Peyer's patch (tissue), 4 donors: ENCODE results near the gene EPHB1. TPM values are rescaled to one million over a fixed set of nuclear protein-coding genes. Genes with fewer than 3 reads are reported as not detected.

Experiments used
- DNase-seq, 3 donors: peaks; one replicate each; pipeline ENCODE4 v3.0.0-alpha.2; 2017 to 2019
- H3K27ac ChIP-seq, 4 donors: fragments of 200-600 bp; sonication (generic); one replicate each; pipeline ENCODE4 v1.5.1; 2016 to 2019
- H3K27me3 ChIP-seq, 2 donors: fragments of 200-600 bp; sonication (generic); one replicate each; pipeline ENCODE4 v1.5.1; 2019
- H3K36me3 ChIP-seq, 3 donors: fragments of 200-600 bp; sonication (generic); one replicate each; pipeline ENCODE4 v1.5.1; 2016 to 2019
- H3K4me1 ChIP-seq, 4 donors: fragments of 200-600 bp; sonication (generic); one replicate each; pipeline ENCODE4 v1.5.1; 2016 to 2019
- H3K4me3 ChIP-seq, 4 donors: fragments of 200-600 bp; sonication (generic); 1 replicate in 3 of 4; 2 replicates in 1 of 4; pipeline ENCODE4 v1.5.1; 2016 to 2019; ENCODE audit warnings: mild to moderate bottlenecking in 1 of 4
- H3K9me3 ChIP-seq, 4 donors: fragments of 200-600 bp; sonication (generic); one replicate each; pipeline ENCODE4 v1.5.1; 2016 to 2019; ENCODE audit warnings: mild to moderate bottlenecking in 1 of 4
- POLR2A ChIP-seq, 2 donors: fragments of 450-650 bp; IDR thresholded peaks; one replicate each; pipeline ENCODE4 v1.5.1; 2017; ENCODE audit warnings: antibody characterized with exemption in 2 of 2, mild to moderate bottlenecking in 2 of 2, moderate library complexity in 2 of 2
- small RNA-seq, 2 donors: library from RNA; depleted of rRNA; stranded (forward); fragments of <200 nt; gene quantifications; one replicate each; pipeline ENCODE3, GENCODE V24; 2016
- total RNA-seq, 4 donors: library from RNA; depleted of rRNA; stranded (reverse); fragments of >200 nt; gene quantifications; one replicate each; pipeline ENCODE4 v1.1.0, GENCODE V29; 2016
- TF ChIP-seq, protein P1 (sequence below), 6 experiments: fragments of 450-650 bp in 4 of 6; fragments of 200-600 bp in 2 of 6; sonication (generic) in 1 of 6; IDR thresholded peaks; one replicate each; pipeline ENCODE4 v1.5.1; 2017 to 2019; ENCODE audit warnings: antibody characterized with exemption in 6 of 6, mild to moderate bottlenecking in 3 of 6, moderate library complexity in 1 of 6

EPHB1 gene
- total RNA-seq, 4 donors from 2014 or later: 0.18 to 3.2 (median 0.68) TPM

DNA sequence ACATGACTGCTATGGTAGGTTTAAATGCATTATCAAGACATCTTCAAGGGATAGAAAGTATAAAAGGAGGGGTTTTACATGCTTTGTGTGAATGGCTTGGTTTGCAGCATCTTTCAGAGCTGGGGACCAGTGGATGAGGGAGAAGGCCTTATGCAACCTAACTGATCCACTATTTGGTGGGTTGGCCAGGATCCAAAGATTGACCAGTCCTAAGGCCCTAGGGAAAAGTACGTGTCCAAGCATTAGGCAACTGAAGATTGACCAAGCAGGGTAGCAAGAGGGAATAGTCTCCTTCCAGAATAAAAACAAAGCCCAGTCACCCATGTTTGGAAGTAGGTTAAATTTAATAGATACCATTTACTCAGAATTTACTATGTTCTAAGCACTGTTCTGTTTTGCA lies 509.3 kb downstream of the EPHB1 start:
- Histone ChIP-seq H3K27ac (no peak overlapping the region), H3K36me3 (no peaks in the 10 kb centered on the region), H3K9me3 (no peaks in the 10 kb centered on the region), H3K27me3 (no peaks in the 10 kb centered on the region), H3K4me1 (no peaks in the 10 kb centered on the region), H3K4me3 (no peak overlapping the region)
- DNase-seq: no peak
- TF ChIP-seq POLR2A (IDR thresholded peaks at IDR 0.05): no peak
- TF ChIP-seq, protein P1, sequence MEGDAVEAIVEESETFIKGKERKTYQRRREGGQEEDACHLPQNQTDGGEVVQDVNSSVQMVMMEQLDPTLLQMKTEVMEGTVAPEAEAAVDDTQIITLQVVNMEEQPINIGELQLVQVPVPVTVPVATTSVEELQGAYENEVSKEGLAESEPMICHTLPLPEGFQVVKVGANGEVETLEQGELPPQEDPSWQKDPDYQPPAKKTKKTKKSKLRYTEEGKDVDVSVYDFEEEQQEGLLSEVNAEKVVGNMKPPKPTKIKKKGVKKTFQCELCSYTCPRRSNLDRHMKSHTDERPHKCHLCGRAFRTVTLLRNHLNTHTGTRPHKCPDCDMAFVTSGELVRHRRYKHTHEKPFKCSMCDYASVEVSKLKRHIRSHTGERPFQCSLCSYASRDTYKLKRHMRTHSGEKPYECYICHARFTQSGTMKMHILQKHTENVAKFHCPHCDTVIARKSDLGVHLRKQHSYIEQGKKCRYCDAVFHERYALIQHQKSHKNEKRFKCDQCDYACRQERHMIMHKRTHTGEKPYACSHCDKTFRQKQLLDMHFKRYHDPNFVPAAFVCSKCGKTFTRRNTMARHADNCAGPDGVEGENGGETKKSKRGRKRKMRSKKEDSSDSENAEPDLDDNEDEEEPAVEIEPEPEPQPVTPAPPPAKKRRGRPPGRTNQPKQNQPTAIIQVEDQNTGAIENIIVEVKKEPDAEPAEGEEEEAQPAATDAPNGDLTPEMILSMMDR (IDR thresholded peaks at IDR 0.05): no peak

Small RNA genes lying within 50 kb of the gene (small RNA-seq; reads per million reads assigned to genes)
- gene RNA5SP141 (0.45 to 1.2 reads per million in 2 donors), gene RNU6-1174P (0 reads per million in 2 donors)

Other genes starting within 250 kb of the EPHB1 start
- gene KY, start 144.2 kb upstream of the EPHB1 start, total RNA-seq: under 1 TPM in 1 of 4 donors, not detected in 3; 0.88 TPM